ENCODE data around the gene CKB.

GRCh38 chr14:103495854-103496253 lies 26.8 kb downstream of the CKB start:
- TF ChIP-seq, protein P1, sequence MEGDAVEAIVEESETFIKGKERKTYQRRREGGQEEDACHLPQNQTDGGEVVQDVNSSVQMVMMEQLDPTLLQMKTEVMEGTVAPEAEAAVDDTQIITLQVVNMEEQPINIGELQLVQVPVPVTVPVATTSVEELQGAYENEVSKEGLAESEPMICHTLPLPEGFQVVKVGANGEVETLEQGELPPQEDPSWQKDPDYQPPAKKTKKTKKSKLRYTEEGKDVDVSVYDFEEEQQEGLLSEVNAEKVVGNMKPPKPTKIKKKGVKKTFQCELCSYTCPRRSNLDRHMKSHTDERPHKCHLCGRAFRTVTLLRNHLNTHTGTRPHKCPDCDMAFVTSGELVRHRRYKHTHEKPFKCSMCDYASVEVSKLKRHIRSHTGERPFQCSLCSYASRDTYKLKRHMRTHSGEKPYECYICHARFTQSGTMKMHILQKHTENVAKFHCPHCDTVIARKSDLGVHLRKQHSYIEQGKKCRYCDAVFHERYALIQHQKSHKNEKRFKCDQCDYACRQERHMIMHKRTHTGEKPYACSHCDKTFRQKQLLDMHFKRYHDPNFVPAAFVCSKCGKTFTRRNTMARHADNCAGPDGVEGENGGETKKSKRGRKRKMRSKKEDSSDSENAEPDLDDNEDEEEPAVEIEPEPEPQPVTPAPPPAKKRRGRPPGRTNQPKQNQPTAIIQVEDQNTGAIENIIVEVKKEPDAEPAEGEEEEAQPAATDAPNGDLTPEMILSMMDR (IDR thresholded peaks at IDR 0.05; ENCODE audit: insufficient read depth, low read depth, low read length), result no peak
- no peak for TF ChIP-seq EZH2 (IDR thresholded peaks at IDR 0.05; ENCODE audit: insufficient read depth, low read length)

All from astrocyte (in vitro differentiated cells and primary cell).